PC-3 (cell line): ENCODE data around the gene SLC13A3.

Experiments used
- EZH2 ChIP-seq: fragments of 300-600 bp; sonication (generic); IDR thresholded peaks from one replicate; pipeline ENCODE4 v1.6.1; 2017; ENCODE audit warnings: antibody characterized with exemption, mild to moderate bottlenecking, low read length; ENCODE audit not compliant: unreplicated experiment
- TF ChIP-seq, protein P1 (sequence below): fragments of 300-600 bp; sonication (generic); conservative IDR thresholded peaks from 2 replicates; pipeline ENCODE4 v1.5.1; 2017; ENCODE audit warnings: antibody characterized with exemption, low read depth, mild to moderate bottlenecking, low read length

DNA sequence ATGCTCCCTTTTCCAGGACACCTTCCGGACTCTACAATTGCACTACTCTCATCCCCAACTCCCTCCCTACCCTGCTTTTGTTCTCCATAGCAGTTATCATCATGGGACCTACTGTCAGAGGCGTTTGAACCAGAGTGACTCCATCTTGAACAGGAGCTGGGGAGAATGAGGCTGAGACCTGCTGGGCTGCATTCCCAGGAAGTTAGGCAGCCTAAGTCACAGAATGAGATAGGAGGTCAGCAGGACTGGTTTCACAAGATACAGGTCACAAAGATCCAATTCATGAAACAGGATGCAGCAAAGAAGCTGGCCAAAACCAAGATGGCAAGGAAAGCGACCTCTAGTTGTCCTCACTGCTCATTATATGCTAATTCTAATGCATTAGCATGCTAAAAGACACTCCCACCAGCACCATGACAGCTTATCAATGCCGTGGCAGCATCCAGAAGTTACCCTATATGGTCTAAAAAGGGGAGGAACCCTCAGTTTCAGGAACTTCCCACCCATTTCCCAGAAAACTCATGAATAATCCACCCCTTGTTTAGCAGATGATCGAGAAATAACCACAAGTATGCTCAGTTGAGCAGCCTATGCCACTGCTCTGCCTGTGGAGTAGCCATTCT, 15.6 kb downstream of the SLC13A3 start:
- TF ChIP-seq, protein P1, sequence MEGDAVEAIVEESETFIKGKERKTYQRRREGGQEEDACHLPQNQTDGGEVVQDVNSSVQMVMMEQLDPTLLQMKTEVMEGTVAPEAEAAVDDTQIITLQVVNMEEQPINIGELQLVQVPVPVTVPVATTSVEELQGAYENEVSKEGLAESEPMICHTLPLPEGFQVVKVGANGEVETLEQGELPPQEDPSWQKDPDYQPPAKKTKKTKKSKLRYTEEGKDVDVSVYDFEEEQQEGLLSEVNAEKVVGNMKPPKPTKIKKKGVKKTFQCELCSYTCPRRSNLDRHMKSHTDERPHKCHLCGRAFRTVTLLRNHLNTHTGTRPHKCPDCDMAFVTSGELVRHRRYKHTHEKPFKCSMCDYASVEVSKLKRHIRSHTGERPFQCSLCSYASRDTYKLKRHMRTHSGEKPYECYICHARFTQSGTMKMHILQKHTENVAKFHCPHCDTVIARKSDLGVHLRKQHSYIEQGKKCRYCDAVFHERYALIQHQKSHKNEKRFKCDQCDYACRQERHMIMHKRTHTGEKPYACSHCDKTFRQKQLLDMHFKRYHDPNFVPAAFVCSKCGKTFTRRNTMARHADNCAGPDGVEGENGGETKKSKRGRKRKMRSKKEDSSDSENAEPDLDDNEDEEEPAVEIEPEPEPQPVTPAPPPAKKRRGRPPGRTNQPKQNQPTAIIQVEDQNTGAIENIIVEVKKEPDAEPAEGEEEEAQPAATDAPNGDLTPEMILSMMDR = no peak
- no peak for TF ChIP-seq EZH2
